GM23248 (cell line): ENCODE data around the gene PRSS33.

Experiments
- EZH2 ChIP-seq: fragments of 200-600 bp; sonication (generic); IDR thresholded peaks from 2 replicates; pipeline ENCODE4 v1.6.1; 2018; ENCODE audit warnings: antibody characterized with exemption, mild to moderate bottlenecking; ENCODE audit not compliant: insufficient read depth, poor library complexity, severe bottlenecking
- EZH2phosphoT487 ChIP-seq: fragments of 200-600 bp; sonication (generic); IDR thresholded peaks from 2 replicates; pipeline ENCODE4 v1.6.1; 2018; ENCODE audit warnings: antibody characterized with exemption, moderate library complexity, mild to moderate bottlenecking, low read depth; ENCODE audit not compliant: insufficient read depth

DNA sequence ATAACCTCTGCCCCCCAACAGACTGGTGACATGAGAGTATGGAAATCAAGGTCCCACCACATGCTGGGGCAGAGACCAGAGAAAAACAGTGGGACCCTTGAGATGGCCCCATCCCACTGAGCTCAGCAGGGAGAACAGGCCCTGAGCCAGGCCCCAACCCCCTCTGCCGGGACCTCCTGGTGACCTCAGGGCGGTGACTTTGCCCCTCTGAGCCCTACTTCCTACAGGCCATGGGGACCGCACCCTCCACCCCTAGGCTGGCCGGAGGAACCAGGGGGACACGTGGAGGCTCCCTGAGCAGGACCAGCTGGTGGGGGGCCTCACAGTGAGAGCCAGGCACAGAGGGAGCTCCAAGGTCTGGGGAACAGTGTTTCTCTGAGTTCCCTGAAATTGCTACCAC, 48.7 kb downstream of the PRSS33 start:
- TF ChIP-seq EZH2 (no peak), EZH2phosphoT487 (no peak)
